NB4 (cell line): ENCODE measurements around the gene KRTAP10-2.
"Not testable (repeated sequence)": the region's sequence is repeated elsewhere in the genome, so short reads cannot be mapped to it uniquely, and the experiment has no call there.

Experiments used
- DNase-seq: peaks from one replicate; pipeline ENCODE4 v3.0.0; 2010; ENCODE audit warnings: low read depth
- H3K4me3 ChIP-seq: one replicate; pipeline ENCODE4 v1.5.1; 2011; ENCODE audit warnings: mild to moderate bottlenecking, low read depth, low read length, moderate library complexity
- MYC ChIP-seq: IDR thresholded peaks from 2 replicates; pipeline ENCODE4 v1.6.1; 2011; ENCODE audit warnings: low read depth, low read length
- POLR2A ChIP-seq: IDR thresholded peaks from 2 replicates; pipeline ENCODE4 v1.6.1; 2011; ENCODE audit warnings: mild to moderate bottlenecking; ENCODE audit not compliant: insufficient read length; ENCODE audit errors: extremely low read depth
- TF ChIP-seq, protein P1 (sequence below): IDR thresholded peaks from one replicate; pipeline ENCODE4 v1.5.1; 2012; ENCODE audit warnings: low read depth, low read length
- TF ChIP-seq, protein P2 (sequence below): IDR thresholded peaks from 2 replicates; pipeline ENCODE4 v1.6.1; 2011; ENCODE audit warnings: low read depth, low read length

KRTAP10-2 gene

DNA sequence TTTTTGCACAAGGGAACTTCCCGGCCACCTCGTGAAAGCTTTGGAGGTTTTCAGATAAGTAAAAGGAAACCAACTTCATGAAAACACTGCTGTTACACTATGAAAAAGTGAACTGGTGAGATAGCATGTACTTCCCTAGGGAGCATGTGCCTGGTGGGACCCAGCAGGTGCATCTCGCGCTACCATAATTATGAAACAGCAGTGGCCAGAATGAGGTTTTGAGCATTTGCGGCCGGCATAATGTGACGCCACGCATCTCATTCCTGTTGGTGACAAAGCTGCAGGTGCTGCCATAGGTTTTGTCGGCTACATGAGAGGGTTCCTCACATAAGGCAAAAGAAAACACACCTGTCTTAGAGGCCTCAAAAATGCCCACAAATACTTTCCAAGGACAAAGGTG, 5.6 kb upstream of the KRTAP10-2 start:
- no peak overlapping the region for H3K4me3 ChIP-seq
- TF ChIP-seq, protein P1, sequence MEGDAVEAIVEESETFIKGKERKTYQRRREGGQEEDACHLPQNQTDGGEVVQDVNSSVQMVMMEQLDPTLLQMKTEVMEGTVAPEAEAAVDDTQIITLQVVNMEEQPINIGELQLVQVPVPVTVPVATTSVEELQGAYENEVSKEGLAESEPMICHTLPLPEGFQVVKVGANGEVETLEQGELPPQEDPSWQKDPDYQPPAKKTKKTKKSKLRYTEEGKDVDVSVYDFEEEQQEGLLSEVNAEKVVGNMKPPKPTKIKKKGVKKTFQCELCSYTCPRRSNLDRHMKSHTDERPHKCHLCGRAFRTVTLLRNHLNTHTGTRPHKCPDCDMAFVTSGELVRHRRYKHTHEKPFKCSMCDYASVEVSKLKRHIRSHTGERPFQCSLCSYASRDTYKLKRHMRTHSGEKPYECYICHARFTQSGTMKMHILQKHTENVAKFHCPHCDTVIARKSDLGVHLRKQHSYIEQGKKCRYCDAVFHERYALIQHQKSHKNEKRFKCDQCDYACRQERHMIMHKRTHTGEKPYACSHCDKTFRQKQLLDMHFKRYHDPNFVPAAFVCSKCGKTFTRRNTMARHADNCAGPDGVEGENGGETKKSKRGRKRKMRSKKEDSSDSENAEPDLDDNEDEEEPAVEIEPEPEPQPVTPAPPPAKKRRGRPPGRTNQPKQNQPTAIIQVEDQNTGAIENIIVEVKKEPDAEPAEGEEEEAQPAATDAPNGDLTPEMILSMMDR = no peak
- TF ChIP-seq, protein P2, sequence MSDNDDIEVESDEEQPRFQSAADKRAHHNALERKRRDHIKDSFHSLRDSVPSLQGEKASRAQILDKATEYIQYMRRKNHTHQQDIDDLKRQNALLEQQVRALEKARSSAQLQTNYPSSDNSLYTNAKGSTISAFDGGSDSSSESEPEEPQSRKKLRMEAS = peak; percentile 74
- peak; percentile 38; the same call in 1 of the 2 replicates for TF ChIP-seq MYC
- peak; percentile 44 for DNase-seq

DNA sequence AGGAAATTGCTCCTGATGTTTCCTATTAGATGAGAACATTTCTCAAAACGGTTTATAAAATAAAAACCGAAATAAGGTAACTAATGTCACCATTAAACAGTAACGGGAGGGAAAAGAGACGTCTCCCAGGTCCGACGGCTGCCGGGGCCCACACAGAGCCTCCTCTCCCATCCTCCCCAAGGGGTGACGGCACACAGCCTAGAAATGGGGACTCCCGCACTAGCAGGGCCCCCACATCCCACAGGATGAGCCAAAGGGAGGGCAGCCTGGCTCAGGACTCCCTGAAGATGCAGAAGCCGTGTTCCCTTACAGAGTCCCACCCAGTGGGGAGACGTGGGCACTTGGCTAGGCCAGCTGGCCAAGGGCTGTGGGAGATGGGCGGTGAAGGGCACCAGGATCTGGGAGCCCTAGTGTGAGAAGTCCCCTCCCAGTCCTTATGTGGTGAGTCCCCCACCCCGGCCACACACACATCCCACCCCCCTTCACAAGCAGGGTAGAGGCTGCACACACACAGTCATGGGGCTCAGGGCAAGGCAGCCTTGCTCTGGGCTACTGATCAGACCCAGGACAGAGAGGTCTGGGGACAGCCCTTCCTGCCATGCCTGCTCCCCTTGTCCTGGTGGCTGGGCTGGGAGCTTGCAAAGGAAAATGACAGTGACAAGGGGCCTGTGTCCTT, 4.0 kb upstream of the KRTAP10-2 start:
- DNase-seq = no peak
- H3K4me3 ChIP-seq = no peak overlapping the region
- TF ChIP-seq POLR2A = no peak
- no peak for TF ChIP-seq MYC
- TF ChIP-seq, protein P2 = no peak

DNA sequence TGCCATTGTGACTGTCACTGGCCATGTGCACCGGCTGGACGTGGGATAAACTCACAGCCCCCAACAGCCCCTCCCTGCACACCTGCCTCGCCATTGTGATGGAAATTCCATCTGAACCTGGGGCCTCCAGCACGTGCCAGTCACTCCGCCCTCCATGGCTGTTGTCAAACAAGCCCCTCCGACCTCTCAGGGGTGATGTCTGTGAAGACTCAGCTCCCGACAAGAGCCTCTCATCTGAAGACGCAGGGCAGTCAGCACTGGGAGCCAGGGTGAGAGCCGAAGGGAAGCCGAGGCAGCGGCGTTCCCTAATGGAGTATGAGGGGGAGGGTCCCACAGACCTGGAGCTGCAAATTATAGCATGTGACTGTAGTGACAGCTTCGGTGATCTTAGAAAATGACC, 1.4 kb upstream of the KRTAP10-2 start:
- TF ChIP-seq, protein P2 = no peak
- no peak for TF ChIP-seq MYC
- TF ChIP-seq POLR2A = no peak
- TF ChIP-seq, protein P1 = no peak

DNA sequence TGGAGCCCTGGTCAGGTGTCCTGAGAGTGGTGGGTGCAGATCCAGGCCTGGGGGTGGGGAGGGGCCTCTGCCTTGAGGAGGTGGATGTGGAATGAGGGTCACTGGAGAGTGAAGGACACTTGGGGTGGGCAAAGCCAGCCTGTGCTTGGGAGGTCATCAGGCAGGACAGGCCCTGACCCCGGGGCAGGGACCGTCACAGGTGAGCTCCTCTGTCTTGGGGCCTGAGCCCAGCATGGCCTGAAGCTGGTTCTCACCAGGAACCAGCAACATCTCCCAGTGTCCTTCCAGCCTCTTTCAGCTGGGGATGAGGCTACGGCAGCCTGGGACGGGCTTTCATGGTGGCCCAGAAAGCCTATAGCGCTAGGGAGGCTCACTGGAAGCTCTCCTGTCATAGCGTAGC, 831 bp upstream of the KRTAP10-2 start:
- TF ChIP-seq MYC (no peak), POLR2A (no peak)
- TF ChIP-seq, protein P2 = no peak
- TF ChIP-seq, protein P1 = no peak
- H3K4me3 ChIP-seq = no peak overlapping the region
- no peak for DNase-seq

More for the DNA sequence above, 1.4 kb upstream of the KRTAP10-2 start:
- DNase-seq = no peak
- H3K4me3 ChIP-seq = no peak overlapping the region

DNA sequence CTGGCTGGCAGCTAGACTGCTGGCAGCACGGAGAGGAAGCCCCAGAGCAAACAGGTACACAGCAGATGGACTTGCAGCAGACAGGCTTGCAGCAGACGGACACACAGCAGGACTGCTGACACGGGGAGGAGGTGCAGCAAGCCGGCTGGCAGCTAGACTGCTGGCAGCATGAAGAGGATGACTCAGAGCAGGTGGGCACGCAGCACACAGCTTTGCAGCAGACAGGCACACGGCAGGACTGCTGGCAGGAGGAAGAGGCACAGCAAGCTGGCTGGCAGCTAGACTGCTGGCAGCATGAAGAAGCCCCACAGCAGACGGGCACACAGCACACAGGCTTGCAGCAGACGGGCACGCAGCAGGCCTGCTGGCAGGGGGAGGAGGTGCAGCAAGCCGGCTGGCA, 498 bp downstream of the KRTAP10-2 start:
- TF ChIP-seq, protein P1 = no peak
- TF ChIP-seq, protein P2 = no peak
- TF ChIP-seq POLR2A = no peak
- TF ChIP-seq MYC = no peak
- DNase-seq = no peak
- H3K4me3 ChIP-seq = no peak overlapping the region

DNA sequence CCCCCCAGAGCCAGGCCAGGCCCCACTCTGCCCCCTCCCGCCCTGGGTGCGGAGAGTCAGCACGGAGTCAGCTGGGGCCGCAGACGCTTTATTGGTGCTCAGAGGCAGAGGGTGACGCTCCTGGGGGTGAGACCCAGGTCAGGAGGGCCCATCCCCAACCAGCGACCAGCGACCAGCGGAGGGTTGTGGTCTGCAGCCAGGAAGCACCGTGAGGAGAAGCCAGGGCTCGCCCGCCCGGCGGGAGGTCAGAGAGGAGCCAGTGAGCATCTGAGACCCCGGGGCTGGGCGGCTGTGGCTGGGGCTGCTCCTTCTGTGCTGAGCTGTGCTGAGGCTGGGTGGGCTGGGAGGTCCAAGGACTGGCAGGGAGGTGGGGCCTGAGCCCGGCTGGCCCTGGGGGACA, 1.0 kb downstream of the KRTAP10-2 start:
- H3K4me3 ChIP-seq, DNase-seq: not testable (repeated sequence)

DNA sequence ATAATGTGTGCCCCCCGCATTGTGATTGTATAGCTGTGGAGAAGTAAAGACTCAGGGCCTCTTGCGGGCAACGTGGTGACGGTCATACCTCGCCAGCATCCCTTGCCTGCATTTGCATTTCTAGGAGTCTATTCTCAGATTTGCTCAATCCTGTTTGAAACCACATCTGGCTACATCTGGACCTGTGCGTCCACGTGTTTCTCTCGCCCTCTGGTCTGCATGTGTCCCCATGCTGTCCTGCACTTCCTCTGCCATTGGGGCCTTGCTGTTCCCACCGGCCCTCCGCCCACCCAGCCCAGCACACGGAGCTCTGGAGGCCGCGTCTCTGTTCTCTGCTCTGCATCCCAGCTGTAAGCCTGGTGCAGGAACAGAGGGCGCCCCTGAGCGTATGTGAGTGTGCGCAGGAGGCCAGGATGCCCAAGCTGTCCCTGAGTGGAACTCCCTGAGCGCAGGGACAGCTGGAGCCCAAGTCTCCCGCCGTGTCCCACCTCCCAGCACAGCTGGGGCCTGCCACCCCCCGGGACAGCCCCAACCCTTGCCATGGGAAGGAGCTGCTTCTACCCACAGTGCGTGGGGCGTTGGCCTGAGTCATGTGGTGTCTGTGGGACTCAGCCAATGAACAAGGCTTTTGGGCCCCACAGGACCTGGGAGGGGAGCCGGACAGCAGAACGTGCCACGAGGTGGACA, 1.6 kb downstream of the KRTAP10-2 start:
- DNase-seq = no peak
- TF ChIP-seq, protein P1 = no peak
- TF ChIP-seq MYC = no peak
- TF ChIP-seq, protein P2 = no peak
- TF ChIP-seq POLR2A = no peak
- no peak overlapping the region for H3K4me3 ChIP-seq
